H9 (cell line): ENCODE results near the gene TLR3. TPM values are rescaled to one million over a fixed set of nuclear protein-coding genes. Genes with fewer than 3 reads are reported as not detected.

Experiments
- DNase-seq: peaks from one replicate; pipeline ENCODE4 v3.0.0-alpha.2; 2017
- H2AFZ ChIP-seq: one replicate; pipeline ENCODE4 v1.6.1; 2013; ENCODE audit warnings: mild to moderate bottlenecking, low read length, control low read depth, moderate library complexity
- H2AK5ac ChIP-seq: 2 replicates; pipeline ENCODE4 v1.6.1; 2013; ENCODE audit warnings: low read length, control low read depth, mixed read lengths; ENCODE audit not compliant: insufficient read length
- H2BK120ac ChIP-seq: one replicate; pipeline ENCODE4 v1.6.1; 2013; ENCODE audit warnings: low read depth, mild to moderate bottlenecking, low read length, control low read depth, inconsistent platforms; ENCODE audit not compliant: poor library complexity, severe bottlenecking
- H2BK12ac ChIP-seq: 2 replicates; pipeline ENCODE4 v1.6.1; 2013; ENCODE audit warnings: low read length, control low read depth, mixed read lengths, low read depth; ENCODE audit not compliant: insufficient read length
- H2BK15ac ChIP-seq: 2 replicates; pipeline ENCODE4 v1.6.1; 2013; ENCODE audit warnings: low read depth, low read length, control low read depth
- H2BK20ac ChIP-seq: one replicate; pipeline ENCODE4 v1.6.1; 2013; ENCODE audit warnings: low read depth, mild to moderate bottlenecking, low read length, control low read depth, inconsistent platforms; ENCODE audit not compliant: poor library complexity, severe bottlenecking
- H2BK5ac ChIP-seq: 2 replicates; pipeline ENCODE4 v1.6.1; 2013; ENCODE audit warnings: low read length, control low read depth, mixed read lengths; ENCODE audit not compliant: insufficient read length
- H3K14ac ChIP-seq: 2 replicates; pipeline ENCODE4 v1.6.1; 2013; ENCODE audit warnings: low read length, control low read depth; ENCODE audit not compliant: insufficient read depth
- H3K18ac ChIP-seq: 2 replicates; pipeline ENCODE4 v1.6.1; 2013; ENCODE audit warnings: low read depth, mild to moderate bottlenecking, mixed read lengths, low read length, control low read depth; ENCODE audit not compliant: insufficient read length
- H3K23ac ChIP-seq: 2 replicates; pipeline ENCODE4 v1.6.1; 2013; ENCODE audit warnings: low read length, control low read depth, mixed read lengths, low read depth; ENCODE audit not compliant: insufficient read length
- H3K23me2 ChIP-seq: 2 replicates; pipeline ENCODE4 v1.6.1; 2013; ENCODE audit warnings: low read depth, mild to moderate bottlenecking, mixed read lengths, low read length, control low read depth; ENCODE audit not compliant: insufficient read length, poor library complexity, severe bottlenecking
- H3K27ac ChIP-seq: 2 replicates; pipeline ENCODE4 v1.5.1; 2013; ENCODE audit warnings: low read length, control low read depth, mixed read lengths, low read depth; ENCODE audit not compliant: insufficient read length
- H3K27me3 ChIP-seq: 2 replicates; pipeline ENCODE4 v1.6.1; 2013; ENCODE audit warnings: low read length, control low read depth, inconsistent platforms; ENCODE audit not compliant: insufficient read depth
- H3K4ac ChIP-seq: 2 replicates; pipeline ENCODE4 v1.6.1; 2013; ENCODE audit warnings: low read depth, mild to moderate bottlenecking, control low read depth, inconsistent platforms, low read length, moderate library complexity
- H3K4me1 ChIP-seq: 2 replicates; pipeline ENCODE4 v1.6.1; 2013; ENCODE audit warnings: low read length, control low read depth, inconsistent platforms; ENCODE audit not compliant: insufficient read depth
- H3K4me2 ChIP-seq: 2 replicates; pipeline ENCODE4 v1.6.1; 2013; ENCODE audit warnings: low read length, control low read depth, mixed read lengths; ENCODE audit not compliant: insufficient read length, insufficient read depth
- H3K56ac ChIP-seq: 2 replicates; pipeline ENCODE4 v1.6.1; 2013; ENCODE audit warnings: low read depth, mild to moderate bottlenecking, mixed read lengths, low read length, control low read depth; ENCODE audit not compliant: insufficient read length
- H3K79me1 ChIP-seq: 2 replicates; pipeline ENCODE4 v1.6.1; 2013; ENCODE audit warnings: low read depth, mild to moderate bottlenecking, moderate library complexity, low read length, control low read depth, inconsistent platforms; ENCODE audit not compliant: insufficient read depth, poor library complexity, severe bottlenecking
- H3K79me2 ChIP-seq: 2 replicates; pipeline ENCODE4 v1.6.1; 2013; ENCODE audit warnings: low read length, control low read depth, inconsistent platforms; ENCODE audit not compliant: insufficient read depth
- H3K9ac ChIP-seq: 2 replicates; pipeline ENCODE4 v1.6.1; 2013; ENCODE audit warnings: low read length, control low read depth, mixed read lengths; ENCODE audit not compliant: insufficient read length; ENCODE audit errors: extremely low read depth
- H3K9me3 ChIP-seq: one replicate; pipeline ENCODE4 v1.6.1; 2013; ENCODE audit warnings: low read depth, low read length, inconsistent platforms; ENCODE audit not compliant: control insufficient read depth
- H3T11ph ChIP-seq: one replicate; pipeline ENCODE4 v1.6.1; 2013; ENCODE audit warnings: mild to moderate bottlenecking, low read length, control low read depth, inconsistent platforms
- H4K20me1 ChIP-seq: one replicate; pipeline ENCODE4 v1.6.1; 2013; ENCODE audit not compliant: control insufficient read depth, insufficient read length, insufficient read depth
- H4K5ac ChIP-seq: 2 replicates; pipeline ENCODE4 v1.6.1; 2013; ENCODE audit warnings: low read depth, mild to moderate bottlenecking, mixed read lengths, low read length, control low read depth; ENCODE audit not compliant: insufficient read length
- H4K8ac ChIP-seq: replicated peaks from 2 replicates; pipeline ENCODE4 v1.6.1; 2013; ENCODE audit warnings: low read length, control low read depth, mixed read lengths, low read depth; ENCODE audit not compliant: insufficient read length
- H4K91ac ChIP-seq: 2 replicates; pipeline ENCODE4 v1.6.1; 2013; ENCODE audit warnings: low read depth, mild to moderate bottlenecking, moderate library complexity, mixed read lengths, low read length, control low read depth; ENCODE audit not compliant: insufficient read length
- H3K27ac Mint-ChIP-seq, 3 experiments: 2 replicates in 2 of 3; 3 replicates in 1 of 3; pipeline ENCODE4 v1.8.0; 2020 to 2021; ENCODE audit warnings: mixed read lengths in 3 of 3, mild to moderate bottlenecking in 1 of 3, moderate library complexity in 1 of 3
- H3K27me3 Mint-ChIP-seq: 2 replicates; pipeline ENCODE4 v1.8.0; 2021; ENCODE audit warnings: low read depth, mild to moderate bottlenecking, moderate library complexity, mixed read lengths
- H3K36me3 Mint-ChIP-seq, 3 experiments: 2 replicates in 2 of 3; 3 replicates in 1 of 3; pipeline ENCODE4 v1.8.0; 2020 to 2021; ENCODE audit warnings: low read depth in 3 of 3, mixed read lengths in 3 of 3; ENCODE audit not compliant: insufficient read depth in 1 of 3
- H3K4me1 Mint-ChIP-seq, 2 experiments: 2 replicates each; pipeline ENCODE4 v1.8.0; 2020; ENCODE audit warnings: mixed read lengths in 2 of 2
- H3K4me3 Mint-ChIP-seq, 2 experiments: 2 replicates in 1 of 2; 3 replicates in 1 of 2; pipeline ENCODE4 v1.8.0; 2020 to 2021; ENCODE audit warnings: mild to moderate bottlenecking in 2 of 2, mixed read lengths in 2 of 2, moderate library complexity in 1 of 2
- H3K9me3 Mint-ChIP-seq, 2 experiments: 2 replicates in 1 of 2; 3 replicates in 1 of 2; pipeline ENCODE4 v1.8.0; 2020; ENCODE audit warnings: mild to moderate bottlenecking in 2 of 2, mixed read lengths in 2 of 2, moderate library complexity in 1 of 2
- WGBS: extraction: QIAGEN DNeasy Blood & Tissue Kit; methylation state at CpG from one replicate; pipeline ENCODE4 v1.1.7; 2013; ENCODE audit warnings: missing lambda C conversion rate, low lambda C conversion rate, mixed read lengths; ENCODE audit not compliant: insufficient read length; ENCODE audit errors: extremely low coverage; 5-methylcytosine and 5-hydroxymethylcytosine counted together
- total RNA-seq: library from RNA; stranded (reverse); gene quantifications from 2 replicates; pipeline ENCODE4 v1.2.1, GENCODE V29; 2021
- TF ChIP-seq, protein P1 (sequence below): fragments of 200-600 bp; sonication (generic); conservative IDR thresholded peaks from 3 replicates; pipeline ENCODE4 v1.8.0; 2021; ENCODE audit warnings: antibody characterized with exemption, mild to moderate bottlenecking

Gene TLR3
- total RNA-seq, 1 experiment from 2014 or later, result 0.92 TPM

DNA sequence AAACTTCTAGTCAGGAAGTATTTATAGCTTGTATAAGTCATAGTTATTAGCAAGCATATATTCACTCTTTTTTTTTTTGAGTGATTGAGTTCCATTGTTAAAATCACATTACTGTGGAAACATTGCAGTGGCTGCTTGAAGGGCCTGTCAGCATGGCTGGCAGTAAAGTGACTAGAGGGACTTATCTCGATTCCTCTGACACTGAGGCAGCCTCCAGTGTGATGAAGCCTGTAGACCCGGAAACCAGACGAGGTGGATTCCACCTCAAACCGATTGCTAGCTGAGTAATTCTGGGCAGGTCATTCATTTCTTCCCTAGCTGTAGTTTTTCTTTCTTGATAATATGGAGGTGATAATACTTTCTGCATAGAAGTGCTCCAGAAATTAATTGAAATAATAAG, 40.3 kb downstream of the TLR3 start:
- WGBS, result no CpG with 5 or more reads among the region's 4 CpGs
- Mint-ChIP-seq H3K9me3 (peaks cover under 1 to 4% of the 10 kb centered on the region in 2 experiments; a peak in 4 of 5 replicates), H3K27ac (no peak overlapping the region), H3K36me3 (peaks cover 0 to 1% (median under 1%) of the 10 kb centered on the region in 3 experiments; a peak in 3 of 7 replicates), H3K27me3 (peaks cover 25% of the 10 kb centered on the region), H3K4me3 (no peak overlapping the region), H3K4me1 (peaks cover 22 to 25% of the 10 kb centered on the region in 2 experiments)
- no peak overlapping the region for H3K18ac ChIP-seq
- H3K9me3 ChIP-seq, result no peaks in the 10 kb centered on the region
- H3T11ph ChIP-seq, result no peak overlapping the region
- H3K56ac ChIP-seq, result no peak overlapping the region
- H2BK20ac ChIP-seq, result no peak overlapping the region
- no peak overlapping the region for H3K23ac ChIP-seq
- H4K8ac ChIP-seq, result no peak overlapping the region
- H2BK15ac ChIP-seq, result no peak overlapping the region
- no peak overlapping the region for H4K5ac ChIP-seq
- no peak for DNase-seq
- H3K9ac ChIP-seq, result no peak overlapping the region
- TF ChIP-seq, protein P1, sequence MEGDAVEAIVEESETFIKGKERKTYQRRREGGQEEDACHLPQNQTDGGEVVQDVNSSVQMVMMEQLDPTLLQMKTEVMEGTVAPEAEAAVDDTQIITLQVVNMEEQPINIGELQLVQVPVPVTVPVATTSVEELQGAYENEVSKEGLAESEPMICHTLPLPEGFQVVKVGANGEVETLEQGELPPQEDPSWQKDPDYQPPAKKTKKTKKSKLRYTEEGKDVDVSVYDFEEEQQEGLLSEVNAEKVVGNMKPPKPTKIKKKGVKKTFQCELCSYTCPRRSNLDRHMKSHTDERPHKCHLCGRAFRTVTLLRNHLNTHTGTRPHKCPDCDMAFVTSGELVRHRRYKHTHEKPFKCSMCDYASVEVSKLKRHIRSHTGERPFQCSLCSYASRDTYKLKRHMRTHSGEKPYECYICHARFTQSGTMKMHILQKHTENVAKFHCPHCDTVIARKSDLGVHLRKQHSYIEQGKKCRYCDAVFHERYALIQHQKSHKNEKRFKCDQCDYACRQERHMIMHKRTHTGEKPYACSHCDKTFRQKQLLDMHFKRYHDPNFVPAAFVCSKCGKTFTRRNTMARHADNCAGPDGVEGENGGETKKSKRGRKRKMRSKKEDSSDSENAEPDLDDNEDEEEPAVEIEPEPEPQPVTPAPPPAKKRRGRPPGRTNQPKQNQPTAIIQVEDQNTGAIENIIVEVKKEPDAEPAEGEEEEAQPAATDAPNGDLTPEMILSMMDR, result no peak
- H3K27ac ChIP-seq, result no peak overlapping the region
- H3K23me2 ChIP-seq, result peaks cover 12% of the 10 kb centered on the region
- H3K4me2 ChIP-seq, result no peak overlapping the region
- H2BK12ac ChIP-seq, result no peak overlapping the region
- no peaks in the 10 kb centered on the region for H3K79me1 ChIP-seq
- no peak overlapping the region for H2AFZ ChIP-seq
- no peaks in the 10 kb centered on the region; the same call in 1 of the 2 replicates for H3K27me3 ChIP-seq
- no peak overlapping the region for H3K4ac ChIP-seq
- H3K14ac ChIP-seq, result no peak overlapping the region
- H3K79me2 ChIP-seq, result no peaks in the 10 kb centered on the region
- no peak overlapping the region for H2AK5ac ChIP-seq
- no peak overlapping the region for H2BK5ac ChIP-seq
- no peak overlapping the region for H2BK120ac ChIP-seq
- no peaks in the 10 kb centered on the region; the same call in 1 of the 2 replicates for H3K4me1 ChIP-seq
- no peaks in the 10 kb centered on the region for H4K20me1 ChIP-seq
- no peak overlapping the region for H4K91ac ChIP-seq
